ENCODE data around the gene CCR6. TPM values are rescaled to one million over a fixed set of nuclear protein-coding genes. Genes with fewer than 3 reads are reported as not detected.

The CCR6 gene
- not detected in 2 replicates for total RNA-seq

DNA sequence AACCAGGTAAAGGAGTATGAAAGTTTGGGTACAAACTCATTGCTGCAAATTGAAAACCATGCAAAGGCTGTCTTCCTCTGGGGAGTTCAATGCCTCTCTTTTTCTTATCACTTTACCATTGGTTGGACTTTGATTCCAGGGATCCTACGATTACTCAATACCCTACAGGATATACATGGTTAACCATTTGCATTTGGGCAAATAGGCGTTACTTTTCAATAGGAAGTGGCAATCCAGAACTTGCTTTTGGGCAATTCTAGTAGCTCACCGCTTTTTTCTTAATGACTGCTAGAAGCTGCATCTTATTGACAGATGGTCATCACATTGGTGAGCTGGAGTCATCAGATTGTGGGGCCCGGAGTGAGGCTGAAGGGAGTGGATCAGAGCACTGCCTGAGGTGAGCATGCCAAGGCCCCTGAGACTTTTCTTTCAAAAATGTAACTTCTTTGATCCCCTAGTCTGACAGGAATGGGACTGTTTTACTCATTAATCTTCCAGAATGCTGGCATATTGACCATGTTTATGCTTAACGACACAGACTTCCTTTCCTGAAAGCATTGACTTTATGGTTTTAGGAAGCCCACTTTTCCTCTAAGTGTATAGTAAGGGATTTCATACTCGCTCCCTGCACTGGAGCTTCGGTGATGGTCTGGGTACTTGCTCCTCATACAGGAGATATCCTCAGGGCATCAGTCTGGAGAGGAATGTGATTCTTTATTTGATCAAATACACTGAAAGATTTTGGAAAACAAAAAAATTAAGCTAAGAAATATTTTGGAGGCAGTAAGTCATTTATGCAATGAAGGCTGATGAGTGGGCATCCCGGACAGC, at the start of gene CCR6:
TSS of gene CCR6 (plus strand) at position 270 of the 831 bp plus-strand sequence. CDS start 13,039 bp downstream, outside the sequence.

DNA sequence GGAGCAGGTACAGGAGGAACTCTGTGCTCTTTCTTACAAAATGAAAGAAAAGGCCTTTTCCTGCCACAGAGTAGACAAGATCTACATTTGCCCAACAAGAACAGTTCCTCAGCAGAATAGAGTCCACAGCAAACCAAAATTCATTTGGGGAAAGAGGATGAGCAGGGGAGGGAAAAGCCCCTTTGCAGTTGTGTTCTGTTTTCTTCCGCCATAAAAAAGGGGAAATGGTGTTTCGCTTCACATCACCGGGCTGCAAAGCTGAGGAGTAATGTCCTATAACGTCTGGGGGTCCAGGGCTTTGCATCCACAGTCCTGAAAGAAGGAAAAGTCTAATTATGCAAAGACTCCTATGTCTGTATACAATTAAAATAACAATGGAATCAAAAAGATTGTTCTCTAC, 35.0 kb downstream of the CCR6 start, which contains the start of gene GPR31:
TSS of gene GPR31 (minus strand) at position 118 of the 400 bp plus-strand sequence. CDS start 149 bp downstream, outside the sequence.

Other genes with a start within 250 kb of the CCR6 start
- gene RNASET2, start 166.5 kb upstream of the CCR6 start, total RNA-seq, result 13.2 and 45.4 TPM in 2 replicates
- gene CEP43, start 123.7 kb upstream of the CCR6 start, total RNA-seq, result 24.0 and 36.8 TPM in 2 replicates
- gene GPR31, start 34.9 kb downstream of the CCR6 start, total RNA-seq, result not detected in 2 replicates
- gene UNC93A, start 168.2 kb downstream of the CCR6 start, total RNA-seq, result not detected in 2 replicates
- not detected in 2 replicates for gene TTLL2, start 202.0 kb downstream of the CCR6 start, total RNA-seq

All from regular cardiac myocyte (primary cell).